Lung (tissue), 12 donors: ENCODE data around the gene TBC1D21. TPM values are rescaled to one million over a fixed set of nuclear protein-coding genes. Genes with fewer than 3 reads are reported as not detected.

Experiments
- ATAC-seq: fragments of 200-7000 bp; cut with Tn5 transposase; one replicate; pipeline ENCODE4 v1.9.1; 2020; ENCODE audit warnings: moderate number of reproducible peaks; ENCODE audit not compliant: insufficient read depth, low FRiP score
- DNase-seq, 3 donors: peaks; one replicate each; pipeline ENCODE4 v3.0.0-alpha.2; 2013 to 2017
- H3K27ac ChIP-seq, 2 donors: one replicate each; pipeline ENCODE4 v1.5.1; 2013; ENCODE audit warnings: mild to moderate bottlenecking in 2 of 2, moderate library complexity in 2 of 2, control low read depth in 1 of 2, inconsistent platforms in 1 of 2, low read depth in 1 of 2, low read length in 1 of 2
- H3K27me3 ChIP-seq, 3 donors: one replicate each; pipeline ENCODE4 v1.5.1; 2013; ENCODE audit warnings: low read length in 2 of 3; ENCODE audit not compliant: control insufficient read depth in 3 of 3, insufficient read depth in 3 of 3
- H3K36me3 ChIP-seq, 4 donors: one replicate each; pipeline ENCODE4 v1.5.1; 2013; ENCODE audit warnings: low read length in 4 of 4, mild to moderate bottlenecking in 1 of 4, moderate library complexity in 1 of 4; ENCODE audit not compliant: control insufficient read depth in 4 of 4, insufficient read depth in 4 of 4
- H3K4me1 ChIP-seq, 5 donors: one replicate each; pipeline ENCODE4 v1.5.1; 2013; ENCODE audit warnings: low read length in 5 of 5, mild to moderate bottlenecking in 2 of 5, moderate library complexity in 1 of 5; ENCODE audit not compliant: control insufficient read depth in 5 of 5, insufficient read depth in 5 of 5
- H3K4me3 ChIP-seq: one replicate; pipeline ENCODE4 v1.5.1; 2013; ENCODE audit warnings: mild to moderate bottlenecking, control low read depth, moderate library complexity
- H3K9ac ChIP-seq, 2 donors: one replicate each; pipeline ENCODE4 v1.5.1; 2013; ENCODE audit warnings: low read length in 2 of 2, control low read depth in 1 of 2; ENCODE audit not compliant: insufficient read depth in 1 of 2
- H3K9me3 ChIP-seq, 4 donors: one replicate each; pipeline ENCODE4 v1.5.1; 2013; ENCODE audit warnings: low read length in 3 of 4, mild to moderate bottlenecking in 1 of 4, moderate library complexity in 1 of 4; ENCODE audit not compliant: control insufficient read depth in 4 of 4, insufficient read depth in 3 of 4
- CTCF ChIP-seq: IDR thresholded peaks from 2 replicates; pipeline ENCODE4 v1.5.1; 2012; ENCODE audit warnings: mild to moderate bottlenecking; ENCODE audit errors: control extremely low read depth, extremely low read depth
- WGBS, 2 donors: extraction: QIAGEN DNeasy Blood & Tissue Kit; methylation state at CpG; one replicate each; pipeline ENCODE4 v1.1.7; 2013; 5-methylcytosine and 5-hydroxymethylcytosine counted together
- polyA plus RNA-seq, 2 donors: library from polyadenylated mRNA; stranded (reverse); fragments of 200-250 nt; gene quantifications; one replicate each; pipeline ENCODE4 v1.2.1, GENCODE V29; 2013
- total RNA-seq, 2 donors: library from RNA; depleted of rRNA in 1 of 2; stranded (reverse); fragments of >200 nt in 1 of 2; gene quantifications; one replicate each; pipeline ENCODE4 v1.2.1, GENCODE V29; 2014 to 2021
- donor health status: control.
- donor health status: control.
- donor health status: Bipolar disorder and iron deficiency.
- donor health status: healthy.
- donor health status: DM: yes; HTN: yes; CAD: no.

Gene TBC1D21
- total and polyA plus RNA-seq, 4 donors: not detected

GRCh38 chr15:73931441-73931840 lies 58.1 kb downstream of the TBC1D21 start:
- DNase-seq: peak in 1 of 3 donors; percentile 9
- H3K9me3 ChIP-seq: no peaks in the 10 kb centered on the region
- TF ChIP-seq CTCF: no peak
- no peaks in the 10 kb centered on the region for H3K27me3 ChIP-seq
- no peak overlapping the region for H3K27ac ChIP-seq
- H3K4me3 ChIP-seq: no peak overlapping the region
- H3K9ac ChIP-seq: no peak overlapping the region
- H3K36me3 ChIP-seq: peaks cover 0 to 24% (median 2%) of the 10 kb centered on the region in 4 donors
- WGBS, 2 donors: 48 to 64% methylated on average over 2 of the region's 2 CpGs
- ATAC-seq: no peak
- peaks cover 0 to 43% (median 16%) of the 10 kb centered on the region in 5 donors for H3K4me1 ChIP-seq

GRCh38 chr15:73932381-73933191 lies 59.2 kb downstream of the TBC1D21 start:
- ATAC-seq (no peak), DNase-seq (peak in 1 of 3 donors; percentile 1)
- Histone ChIP-seq H3K4me1 (peaks cover 0 to 51% (median 20%) of the 10 kb centered on the region in 5 donors), H3K4me3 (no peak overlapping the region), H3K9ac (no peak overlapping the region), H3K9me3 (no peaks in the 10 kb centered on the region), H3K36me3 (peaks cover 0 to 24% (median 2%) of the 10 kb centered on the region in 4 donors), H3K27ac (no peak overlapping the region), H3K27me3 (no peaks in the 10 kb centered on the region)
- TF ChIP-seq CTCF: no peak
- 55 to 74% methylated on average over 6 of the region's 6 CpGs for WGBS, 2 donors

GRCh38 chr15:73934281-73934680 lies 60.9 kb downstream of the TBC1D21 start:
- peaks cover 0 to 19% (median 2%) of the 10 kb centered on the region in 4 donors for H3K36me3 ChIP-seq
- H3K9me3 ChIP-seq: no peaks in the 10 kb centered on the region
- no peak for TF ChIP-seq CTCF
- H3K27ac ChIP-seq: no peak overlapping the region
- 59 to 66% methylated on average over 7 of the region's 7 CpGs for WGBS, 2 donors
- H3K4me3 ChIP-seq: no peak overlapping the region
- H3K9ac ChIP-seq: no peak overlapping the region
- H3K27me3 ChIP-seq: no peaks in the 10 kb centered on the region
- ATAC-seq (no peak), DNase-seq (no peak)
- peaks cover 0 to 40% (median 18%) of the 10 kb centered on the region in 5 donors for H3K4me1 ChIP-seq
